Measurements from ENCODE around the gene EFHC1.

EFHC1 gene

DNA sequence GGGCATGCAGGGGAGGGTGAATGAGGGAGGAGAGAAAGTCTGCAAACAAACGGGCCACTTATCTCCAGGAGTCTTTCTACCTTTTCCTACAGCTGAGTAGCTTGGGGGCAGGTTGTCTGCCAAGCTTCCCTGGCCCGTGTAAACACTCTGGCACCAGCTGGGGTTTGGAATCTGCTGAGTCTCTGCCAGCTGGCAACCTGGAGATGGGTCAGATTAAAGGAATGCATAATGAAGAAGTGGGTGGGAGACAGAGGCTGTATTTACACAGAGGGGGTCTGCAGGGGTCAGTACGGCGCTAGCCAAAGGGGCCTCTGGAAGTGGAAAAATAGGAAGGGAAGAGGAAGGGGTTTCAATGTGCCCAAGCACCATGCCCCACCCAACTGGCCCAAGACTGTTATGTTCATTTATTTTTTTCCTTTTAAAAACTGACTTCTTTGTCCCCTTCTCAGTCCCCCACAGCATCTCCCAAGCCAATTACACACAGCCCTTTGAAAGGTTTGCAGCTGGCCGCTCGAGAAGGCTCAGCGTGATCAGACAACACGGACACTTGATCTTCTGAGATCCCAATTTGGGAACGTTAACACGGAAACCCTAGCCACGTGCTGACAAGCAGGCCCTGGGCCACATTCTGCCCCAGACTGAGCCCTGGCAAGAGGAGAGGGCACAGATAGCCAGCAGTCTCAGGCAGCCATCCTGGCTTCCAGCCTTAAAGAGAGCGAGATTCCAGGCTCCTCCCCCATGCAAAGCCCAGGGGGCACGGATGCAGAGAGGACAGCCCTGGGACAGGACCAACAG lies 131.5 kb downstream of the EFHC1 start:
- H3K9ac ChIP-seq (ENCODE audit: low read length): no peak overlapping the region
- H4K20me1 ChIP-seq (ENCODE audit: low read depth, low read length): no peaks in the 10 kb centered on the region
- H3K36me3 ChIP-seq (ENCODE audit: low read length): no peaks in the 10 kb centered on the region
- H3K4me3 ChIP-seq (ENCODE audit: insufficient read depth, low read length, poor library complexity, severe bottlenecking): no peak overlapping the region
- no peaks in the 10 kb centered on the region for H3K9me2 ChIP-seq (replicated peaks; ENCODE audit: insufficient read depth, low read length)
- no peak overlapping the region for H3K27ac ChIP-seq (ENCODE audit: low read depth, low read length)
- no peaks in the 10 kb centered on the region for H3K27me3 ChIP-seq (ENCODE audit: low read length)
- H3K79me2 ChIP-seq (ENCODE audit: insufficient read depth, low read length): no peaks in the 10 kb centered on the region
- no peaks in the 10 kb centered on the region for H3K9me3 ChIP-seq (ENCODE audit: insufficient read depth, low read length)
- H3F3A ChIP-seq (ENCODE audit: insufficient read depth): no peaks in the 10 kb centered on the region
- H2AFZ ChIP-seq (ENCODE audit: low read depth, low read length, severe bottlenecking): no peak overlapping the region
- no peak for TF ChIP-seq EZH2phosphoT487 (conservative IDR thresholded peaks at IDR 0.05; ENCODE audit: low read length)
- TF ChIP-seq, protein P1, sequence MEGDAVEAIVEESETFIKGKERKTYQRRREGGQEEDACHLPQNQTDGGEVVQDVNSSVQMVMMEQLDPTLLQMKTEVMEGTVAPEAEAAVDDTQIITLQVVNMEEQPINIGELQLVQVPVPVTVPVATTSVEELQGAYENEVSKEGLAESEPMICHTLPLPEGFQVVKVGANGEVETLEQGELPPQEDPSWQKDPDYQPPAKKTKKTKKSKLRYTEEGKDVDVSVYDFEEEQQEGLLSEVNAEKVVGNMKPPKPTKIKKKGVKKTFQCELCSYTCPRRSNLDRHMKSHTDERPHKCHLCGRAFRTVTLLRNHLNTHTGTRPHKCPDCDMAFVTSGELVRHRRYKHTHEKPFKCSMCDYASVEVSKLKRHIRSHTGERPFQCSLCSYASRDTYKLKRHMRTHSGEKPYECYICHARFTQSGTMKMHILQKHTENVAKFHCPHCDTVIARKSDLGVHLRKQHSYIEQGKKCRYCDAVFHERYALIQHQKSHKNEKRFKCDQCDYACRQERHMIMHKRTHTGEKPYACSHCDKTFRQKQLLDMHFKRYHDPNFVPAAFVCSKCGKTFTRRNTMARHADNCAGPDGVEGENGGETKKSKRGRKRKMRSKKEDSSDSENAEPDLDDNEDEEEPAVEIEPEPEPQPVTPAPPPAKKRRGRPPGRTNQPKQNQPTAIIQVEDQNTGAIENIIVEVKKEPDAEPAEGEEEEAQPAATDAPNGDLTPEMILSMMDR (IDR thresholded peaks at IDR 0.05; ENCODE audit: insufficient read depth, low read length, poor library complexity, severe bottlenecking): no peak
- no peak overlapping the region for H3K4me2 ChIP-seq (ENCODE audit: low read depth, low read length, poor library complexity, severe bottlenecking)

DNA sequence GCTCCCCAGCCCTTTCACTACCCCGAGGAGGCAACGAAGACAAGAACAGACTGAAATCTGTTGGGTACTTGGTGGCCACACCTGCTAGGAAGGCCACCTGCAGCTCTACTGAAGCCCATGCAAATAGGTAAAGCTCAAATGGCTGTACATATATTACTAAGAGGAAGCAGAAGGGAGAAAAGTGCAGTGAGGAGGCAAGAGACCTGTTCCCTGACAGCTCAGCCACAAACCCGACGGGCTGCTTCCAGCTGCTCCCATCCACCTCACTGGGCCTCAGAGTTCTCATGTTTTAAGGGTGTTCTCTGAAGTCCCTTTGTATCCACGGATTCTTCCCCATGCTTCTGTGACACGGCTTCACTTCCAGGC lies 132.1 kb downstream of the EFHC1 start:
- Histone ChIP-seq H3K4me2 (ENCODE audit: low read depth, low read length, poor library complexity, severe bottlenecking) (no peak overlapping the region), H3K27ac (ENCODE audit: low read depth, low read length) (no peak overlapping the region), H3K9me3 (ENCODE audit: insufficient read depth, low read length) (no peaks in the 10 kb centered on the region), H3K79me2 (ENCODE audit: insufficient read depth, low read length) (no peaks in the 10 kb centered on the region), H2AFZ (ENCODE audit: low read depth, low read length, severe bottlenecking) (no peak overlapping the region), H3F3A (ENCODE audit: insufficient read depth) (no peaks in the 10 kb centered on the region), H3K27me3 (ENCODE audit: low read length) (no peaks in the 10 kb centered on the region), H3K4me3 (ENCODE audit: insufficient read depth, low read length, poor library complexity, severe bottlenecking) (no peak overlapping the region), H4K20me1 (ENCODE audit: low read depth, low read length) (no peaks in the 10 kb centered on the region), H3K9me2 (replicated peaks; ENCODE audit: insufficient read depth, low read length) (no peaks in the 10 kb centered on the region), H3K36me3 (ENCODE audit: low read length) (no peaks in the 10 kb centered on the region), H3K9ac (ENCODE audit: low read length) (no peak overlapping the region)
- TF ChIP-seq EZH2phosphoT487 (conservative IDR thresholded peaks at IDR 0.05; ENCODE audit: low read length): no peak
- TF ChIP-seq, protein P1 (IDR thresholded peaks at IDR 0.05; ENCODE audit: insufficient read depth, low read length, poor library complexity, severe bottlenecking): no peak

DNA sequence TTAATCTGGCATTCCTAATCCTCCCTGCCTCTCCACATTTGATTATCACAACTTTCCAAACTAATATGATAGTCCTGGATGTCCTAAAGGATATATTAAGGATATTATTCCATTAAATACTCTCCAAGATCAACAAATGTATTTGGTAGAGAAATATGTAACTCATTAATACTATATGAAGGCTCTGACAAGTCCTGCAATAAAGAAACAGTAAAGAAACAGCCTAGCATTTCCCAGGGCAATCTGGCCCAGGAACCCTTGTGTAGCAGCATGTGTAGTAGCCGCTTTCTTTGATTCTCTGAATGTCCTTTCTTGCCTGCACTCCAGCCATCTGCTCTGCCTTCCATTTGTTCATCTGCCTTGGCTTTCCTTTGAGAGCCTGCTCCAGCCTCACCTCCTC lies 133.0 kb downstream of the EFHC1 start:
- Histone ChIP-seq H3K27ac (ENCODE audit: low read depth, low read length) (no peak overlapping the region), H3K9ac (ENCODE audit: low read length) (no peak overlapping the region), H3F3A (ENCODE audit: insufficient read depth) (no peaks in the 10 kb centered on the region)

More for the DNA sequence above, 133.0 kb downstream of the EFHC1 start:
- Histone ChIP-seq H3K27me3 (ENCODE audit: low read length) (no peaks in the 10 kb centered on the region), H4K20me1 (ENCODE audit: low read depth, low read length) (no peaks in the 10 kb centered on the region), H3K4me3 (ENCODE audit: insufficient read depth, low read length, poor library complexity, severe bottlenecking) (no peak overlapping the region), H3K79me2 (ENCODE audit: insufficient read depth, low read length) (no peaks in the 10 kb centered on the region), H3K4me2 (ENCODE audit: low read depth, low read length, poor library complexity, severe bottlenecking) (no peak overlapping the region), H3K9me3 (ENCODE audit: insufficient read depth, low read length) (no peaks in the 10 kb centered on the region), H2AFZ (ENCODE audit: low read depth, low read length, severe bottlenecking) (no peak overlapping the region), H3K9me2 (replicated peaks; ENCODE audit: insufficient read depth, low read length) (no peaks in the 10 kb centered on the region), H3K36me3 (ENCODE audit: low read length) (no peaks in the 10 kb centered on the region)
- TF ChIP-seq EZH2phosphoT487 (conservative IDR thresholded peaks at IDR 0.05; ENCODE audit: low read length): no peak
- TF ChIP-seq, protein P1 (IDR thresholded peaks at IDR 0.05; ENCODE audit: insufficient read depth, low read length, poor library complexity, severe bottlenecking): no peak
